PC-3 (cell line): ENCODE measurements around the gene C4orf50.

Experiments used
- CTCF ChIP-seq: fragments of 300-600 bp; sonication (generic); conservative IDR thresholded peaks from 2 replicates; pipeline ENCODE4 v1.5.1; 2017; ENCODE audit warnings: antibody characterized with exemption, low read depth, mild to moderate bottlenecking, low read length
- EZH2 ChIP-seq: fragments of 300-600 bp; sonication (generic); IDR thresholded peaks from one replicate; pipeline ENCODE4 v1.6.1; 2017; ENCODE audit warnings: antibody characterized with exemption, mild to moderate bottlenecking, low read length; ENCODE audit not compliant: unreplicated experiment
- EZH2phosphoT487 ChIP-seq: fragments of 300-600 bp; sonication (generic); IDR thresholded peaks from 2 replicates; pipeline ENCODE4 v1.6.1; 2018; ENCODE audit warnings: mild to moderate bottlenecking, antibody characterized with exemption, low read length, borderline replicate concordance

- TF ChIP-seq CTCF (no peak), EZH2 (no peak), EZH2phosphoT487 (no peak)
Observed at GRCh38 chr4:5912614-5913019, 105.6 kb downstream of the C4orf50 start.
